Dendritic cell treated with granulocyte-macrophage colony-stimulating factor and Interleukin-4, amounts not matched to agents 40 ng/mL and 50 ng/mL, for 4 days (primary cell): Measurements from ENCODE around the gene MYLIP.

Experiments
- H3K27ac Mint-ChIP-seq: one replicate; pipeline ENCODE4 v1.8.0; 2022; ENCODE audit warnings: mild to moderate bottlenecking, mixed read lengths
- H3K27me3 Mint-ChIP-seq: one replicate; pipeline ENCODE4 v1.8.0; 2022; ENCODE audit warnings: mild to moderate bottlenecking, mixed read lengths
- H3K36me3 Mint-ChIP-seq: one replicate; pipeline ENCODE4 v1.8.0; 2022; ENCODE audit warnings: low read depth, mixed read lengths
- H3K4me1 Mint-ChIP-seq: one replicate; pipeline ENCODE4 v1.8.0; 2022; ENCODE audit warnings: low read depth, mixed read lengths
- H3K4me3 Mint-ChIP-seq: one replicate; pipeline ENCODE4 v1.8.0; 2022; ENCODE audit warnings: mild to moderate bottlenecking, moderate library complexity, mixed read lengths
- H3K9me3 Mint-ChIP-seq: one replicate; pipeline ENCODE4 v1.8.0; 2022; ENCODE audit warnings: mixed read lengths
- intact Hi-C: fragments of 100-400 bp; cut with micrococcal nuclease; formaldehyde crosslinking; loops from one replicate; pipeline ENCODE4 v1.15.0; 2022

The MYLIP gene

GRCh38 chr6:16124198-16125180 is 4.4 kb upstream of the MYLIP start:
- peaks cover 6% of the 10 kb centered on the region for H3K27me3 Mint-ChIP-seq
- intact Hi-C loops, result loop anchor here (5.0 kb wide), 1 partner anchor 247 kb away; no protein-coding TSS in a partner anchor

GRCh38 chr6:16126056-16126455 is 2.8 kb upstream of the MYLIP start:
- intact Hi-C loops, result loop anchor here (5.0 kb wide), 1 partner anchor 249 kb away; no protein-coding TSS in a partner anchor
- Mint-ChIP-seq H3K27ac (no peak overlapping the region), H3K27me3 (peaks cover 6% of the 10 kb centered on the region), H3K4me1 (no peaks in the 10 kb centered on the region), H3K4me3 (no peak overlapping the region), H3K36me3 (peaks cover 18% of the 10 kb centered on the region), H3K9me3 (no peaks in the 10 kb centered on the region)

More at GRCh38 chr6:16124198-16125180, 4.4 kb upstream of the MYLIP start:
- Mint-ChIP-seq H3K9me3 (no peaks in the 10 kb centered on the region), H3K27ac (no peak overlapping the region), H3K36me3 (peaks cover 6% of the 10 kb centered on the region), H3K4me1 (no peaks in the 10 kb centered on the region), H3K4me3 (no peak overlapping the region)

- intact Hi-C loops, result loop anchor here (5.0 kb wide), 1 partner anchor 250 kb away; no protein-coding TSS in a partner anchor
- Mint-ChIP-seq H3K4me3 (no peak overlapping the region), H3K27ac (no peak overlapping the region), H3K27me3 (peaks cover 6% of the 10 kb centered on the region), H3K9me3 (no peaks in the 10 kb centered on the region), H3K36me3 (peaks cover 22% of the 10 kb centered on the region), H3K4me1 (no peaks in the 10 kb centered on the region)
Measured at GRCh38 chr6:16126861-16127260, 2.0 kb upstream of the MYLIP start.

- no peaks in the 10 kb centered on the region for H3K4me1 Mint-ChIP-seq
- no peak overlapping the region for H3K27ac Mint-ChIP-seq
- peaks cover 22% of the 10 kb centered on the region for H3K36me3 Mint-ChIP-seq
- intact Hi-C loops, result loop anchor here (5.0 kb wide), 1 partner anchor 250 kb away; no protein-coding TSS in a partner anchor
- no peak overlapping the region for H3K4me3 Mint-ChIP-seq
- H3K9me3 Mint-ChIP-seq, result no peaks in the 10 kb centered on the region
- peaks cover 6% of the 10 kb centered on the region for H3K27me3 Mint-ChIP-seq
Measured at GRCh38 chr6:16127471-16127870, 1.4 kb upstream of the MYLIP start.

- peaks cover 23% of the 10 kb centered on the region for H3K4me1 Mint-ChIP-seq
- peaks cover 45% of the 10 kb centered on the region for H3K36me3 Mint-ChIP-seq
- peak overlapping the region; percentile 90 for H3K27ac Mint-ChIP-seq
- peaks cover 6% of the 10 kb centered on the region for H3K27me3 Mint-ChIP-seq
- H3K9me3 Mint-ChIP-seq, result no peaks in the 10 kb centered on the region
- intact Hi-C loops, result loop anchor here (2.0 to 5.0 kb wide), 3 partner anchors 52 to 439 kb away; no protein-coding TSS in a partner anchor
- peak overlapping the region; percentile 92 for H3K4me3 Mint-ChIP-seq
Measured at GRCh38 chr6:16129623-16130401, 926 bp downstream of the MYLIP start.

GRCh38 chr6:16130437-16130891 is 1.6 kb downstream of the MYLIP start:
- H3K36me3 Mint-ChIP-seq, result peaks cover 50% of the 10 kb centered on the region
- peaks cover 29% of the 10 kb centered on the region for H3K4me1 Mint-ChIP-seq
- H3K9me3 Mint-ChIP-seq, result no peaks in the 10 kb centered on the region
- H3K4me3 Mint-ChIP-seq, result peak overlapping the region; percentile 92
- peak overlapping the region; percentile 90 for H3K27ac Mint-ChIP-seq
- intact Hi-C loops, result loop anchor here (5.0 kb wide), 1 partner anchor 52 kb away; no protein-coding TSS in a partner anchor
- peaks cover 6% of the 10 kb centered on the region for H3K27me3 Mint-ChIP-seq

- H3K27me3 Mint-ChIP-seq, result peaks cover 6% of the 10 kb centered on the region
- intact Hi-C loops, result loop anchor here (1.0 to 5.0 kb wide), 2 partner anchors 51 to 230 kb away; no protein-coding TSS in a partner anchor
- peaks cover 29% of the 10 kb centered on the region for H3K4me1 Mint-ChIP-seq
- H3K4me3 Mint-ChIP-seq, result peak overlapping the region; percentile 92
- H3K27ac Mint-ChIP-seq, result peak overlapping the region; percentile 90
- no peaks in the 10 kb centered on the region for H3K9me3 Mint-ChIP-seq
- H3K36me3 Mint-ChIP-seq, result peaks cover 50% of the 10 kb centered on the region
Measured at GRCh38 chr6:16130932-16131387, 2.1 kb downstream of the MYLIP start.

GRCh38 chr6:16132909-16133308 is 4.0 kb downstream of the MYLIP start:
- Mint-ChIP-seq H3K36me3 (peaks cover 59% of the 10 kb centered on the region), H3K4me1 (peaks cover 41% of the 10 kb centered on the region), H3K4me3 (peak overlapping the region; percentile 40)

GRCh38 chr6:16134430-16134829 is 5.5 kb downstream of the MYLIP start:
- H3K4me1 Mint-ChIP-seq, result peaks cover 41% of the 10 kb centered on the region
- no peak overlapping the region for H3K4me3 Mint-ChIP-seq
- H3K27ac Mint-ChIP-seq, result peak overlapping the region; percentile 48
- H3K9me3 Mint-ChIP-seq, result no peaks in the 10 kb centered on the region
- H3K27me3 Mint-ChIP-seq, result no peaks in the 10 kb centered on the region
- intact Hi-C loops, result loop anchor here (5.0 kb wide), 1 partner anchor 48 kb away; no protein-coding TSS in a partner anchor
- H3K36me3 Mint-ChIP-seq, result peaks cover 67% of the 10 kb centered on the region

More at GRCh38 chr6:16132909-16133308, 4.0 kb downstream of the MYLIP start:
- intact Hi-C loops, result loop anchor here (5.0 kb wide), 1 partner anchor 49 kb away; no protein-coding TSS in a partner anchor
- Mint-ChIP-seq H3K27me3 (no peaks in the 10 kb centered on the region), H3K27ac (no peak overlapping the region), H3K9me3 (no peaks in the 10 kb centered on the region)

- peaks cover 66% of the 10 kb centered on the region for H3K36me3 Mint-ChIP-seq
- no peaks in the 10 kb centered on the region for H3K9me3 Mint-ChIP-seq
- H3K4me3 Mint-ChIP-seq, result no peak overlapping the region
- H3K27me3 Mint-ChIP-seq, result no peaks in the 10 kb centered on the region
- peaks cover 41% of the 10 kb centered on the region for H3K4me1 Mint-ChIP-seq
- intact Hi-C loops, result no loop called here
- peak overlapping the region; percentile 48 for H3K27ac Mint-ChIP-seq
Measured at GRCh38 chr6:16135066-16135465, 6.2 kb downstream of the MYLIP start.

GRCh38 chr6:16136091-16136490 is 7.2 kb downstream of the MYLIP start:
- Mint-ChIP-seq H3K36me3 (peaks cover 70% of the 10 kb centered on the region), H3K9me3 (no peaks in the 10 kb centered on the region), H3K4me1 (peaks cover 48% of the 10 kb centered on the region), H3K27ac (no peak overlapping the region), H3K27me3 (no peaks in the 10 kb centered on the region), H3K4me3 (no peak overlapping the region)
- intact Hi-C loops, result no loop called here

- Mint-ChIP-seq H3K27me3 (no peaks in the 10 kb centered on the region), H3K4me3 (no peak overlapping the region), H3K4me1 (peaks cover 52% of the 10 kb centered on the region), H3K27ac (no peak overlapping the region), H3K9me3 (no peaks in the 10 kb centered on the region), H3K36me3 (peaks cover 74% of the 10 kb centered on the region)
- intact Hi-C loops, result no loop called here
Measured at GRCh38 chr6:16136621-16137450, 8.0 kb downstream of the MYLIP start.

GRCh38 chr6:16137451-16137801 is 8.5 kb downstream of the MYLIP start:
- Mint-ChIP-seq H3K4me1 (peaks cover 53% of the 10 kb centered on the region), H3K27me3 (no peaks in the 10 kb centered on the region), H3K36me3 (peaks cover 80% of the 10 kb centered on the region), H3K9me3 (no peaks in the 10 kb centered on the region), H3K4me3 (no peak overlapping the region), H3K27ac (no peak overlapping the region)
- intact Hi-C loops, result no loop called here
